H9 (cell line): ENCODE data around the gene AARS1. TPM values are rescaled to one million over a fixed set of nuclear protein-coding genes. Genes with fewer than 3 reads are reported as not detected.
"Not testable (repeated sequence)": the region's sequence is repeated elsewhere in the genome, so short reads cannot be mapped to it uniquely, and the experiment has no call there.

Experiments used
- DNase-seq: peaks from one replicate; pipeline ENCODE4 v3.0.0-alpha.2; 2017
- H2AFZ ChIP-seq: one replicate; pipeline ENCODE4 v1.6.1; 2013; ENCODE audit warnings: mild to moderate bottlenecking, low read length, control low read depth, moderate library complexity
- H2AK5ac ChIP-seq: 2 replicates; pipeline ENCODE4 v1.6.1; 2013; ENCODE audit warnings: low read length, control low read depth, mixed read lengths; ENCODE audit not compliant: insufficient read length
- H2BK120ac ChIP-seq: one replicate; pipeline ENCODE4 v1.6.1; 2013; ENCODE audit warnings: low read depth, mild to moderate bottlenecking, low read length, control low read depth, inconsistent platforms; ENCODE audit not compliant: poor library complexity, severe bottlenecking
- H2BK12ac ChIP-seq: 2 replicates; pipeline ENCODE4 v1.6.1; 2013; ENCODE audit warnings: low read length, control low read depth, mixed read lengths, low read depth; ENCODE audit not compliant: insufficient read length
- H2BK15ac ChIP-seq: 2 replicates; pipeline ENCODE4 v1.6.1; 2013; ENCODE audit warnings: low read depth, low read length, control low read depth
- H2BK20ac ChIP-seq: one replicate; pipeline ENCODE4 v1.6.1; 2013; ENCODE audit warnings: low read depth, mild to moderate bottlenecking, low read length, control low read depth, inconsistent platforms; ENCODE audit not compliant: poor library complexity, severe bottlenecking
- H2BK5ac ChIP-seq: 2 replicates; pipeline ENCODE4 v1.6.1; 2013; ENCODE audit warnings: low read length, control low read depth, mixed read lengths; ENCODE audit not compliant: insufficient read length
- H3K14ac ChIP-seq: 2 replicates; pipeline ENCODE4 v1.6.1; 2013; ENCODE audit warnings: low read length, control low read depth; ENCODE audit not compliant: insufficient read depth
- H3K18ac ChIP-seq: 2 replicates; pipeline ENCODE4 v1.6.1; 2013; ENCODE audit warnings: low read depth, mild to moderate bottlenecking, mixed read lengths, low read length, control low read depth; ENCODE audit not compliant: insufficient read length
- H3K23ac ChIP-seq: 2 replicates; pipeline ENCODE4 v1.6.1; 2013; ENCODE audit warnings: low read length, control low read depth, mixed read lengths, low read depth; ENCODE audit not compliant: insufficient read length
- H3K23me2 ChIP-seq: 2 replicates; pipeline ENCODE4 v1.6.1; 2013; ENCODE audit warnings: low read depth, mild to moderate bottlenecking, mixed read lengths, low read length, control low read depth; ENCODE audit not compliant: insufficient read length, poor library complexity, severe bottlenecking
- H3K27ac ChIP-seq: 2 replicates; pipeline ENCODE4 v1.5.1; 2013; ENCODE audit warnings: low read length, control low read depth, mixed read lengths, low read depth; ENCODE audit not compliant: insufficient read length
- H3K27me3 ChIP-seq: 2 replicates; pipeline ENCODE4 v1.6.1; 2013; ENCODE audit warnings: low read length, control low read depth, inconsistent platforms; ENCODE audit not compliant: insufficient read depth
- H3K4ac ChIP-seq: 2 replicates; pipeline ENCODE4 v1.6.1; 2013; ENCODE audit warnings: low read depth, mild to moderate bottlenecking, control low read depth, inconsistent platforms, low read length, moderate library complexity
- H3K4me1 ChIP-seq: 2 replicates; pipeline ENCODE4 v1.6.1; 2013; ENCODE audit warnings: low read length, control low read depth, inconsistent platforms; ENCODE audit not compliant: insufficient read depth
- H3K4me2 ChIP-seq: 2 replicates; pipeline ENCODE4 v1.6.1; 2013; ENCODE audit warnings: low read length, control low read depth, mixed read lengths; ENCODE audit not compliant: insufficient read length, insufficient read depth
- H3K56ac ChIP-seq: 2 replicates; pipeline ENCODE4 v1.6.1; 2013; ENCODE audit warnings: low read depth, mild to moderate bottlenecking, mixed read lengths, low read length, control low read depth; ENCODE audit not compliant: insufficient read length
- H3K79me1 ChIP-seq: 2 replicates; pipeline ENCODE4 v1.6.1; 2013; ENCODE audit warnings: low read depth, mild to moderate bottlenecking, moderate library complexity, low read length, control low read depth, inconsistent platforms; ENCODE audit not compliant: insufficient read depth, poor library complexity, severe bottlenecking
- H3K79me2 ChIP-seq: 2 replicates; pipeline ENCODE4 v1.6.1; 2013; ENCODE audit warnings: low read length, control low read depth, inconsistent platforms; ENCODE audit not compliant: insufficient read depth
- H3K9ac ChIP-seq: 2 replicates; pipeline ENCODE4 v1.6.1; 2013; ENCODE audit warnings: low read length, control low read depth, mixed read lengths; ENCODE audit not compliant: insufficient read length; ENCODE audit errors: extremely low read depth
- H3K9me3 ChIP-seq: one replicate; pipeline ENCODE4 v1.6.1; 2013; ENCODE audit warnings: low read depth, low read length, inconsistent platforms; ENCODE audit not compliant: control insufficient read depth
- H3T11ph ChIP-seq: one replicate; pipeline ENCODE4 v1.6.1; 2013; ENCODE audit warnings: mild to moderate bottlenecking, low read length, control low read depth, inconsistent platforms
- H4K20me1 ChIP-seq: one replicate; pipeline ENCODE4 v1.6.1; 2013; ENCODE audit not compliant: control insufficient read depth, insufficient read length, insufficient read depth
- H4K5ac ChIP-seq: 2 replicates; pipeline ENCODE4 v1.6.1; 2013; ENCODE audit warnings: low read depth, mild to moderate bottlenecking, mixed read lengths, low read length, control low read depth; ENCODE audit not compliant: insufficient read length
- H4K8ac ChIP-seq: replicated peaks from 2 replicates; pipeline ENCODE4 v1.6.1; 2013; ENCODE audit warnings: low read length, control low read depth, mixed read lengths, low read depth; ENCODE audit not compliant: insufficient read length
- H4K91ac ChIP-seq: 2 replicates; pipeline ENCODE4 v1.6.1; 2013; ENCODE audit warnings: low read depth, mild to moderate bottlenecking, moderate library complexity, mixed read lengths, low read length, control low read depth; ENCODE audit not compliant: insufficient read length
- H3K27ac Mint-ChIP-seq, 3 experiments: 2 replicates in 2 of 3; 3 replicates in 1 of 3; pipeline ENCODE4 v1.8.0; 2020 to 2021; ENCODE audit warnings: mixed read lengths in 3 of 3, mild to moderate bottlenecking in 1 of 3, moderate library complexity in 1 of 3
- H3K27me3 Mint-ChIP-seq: 2 replicates; pipeline ENCODE4 v1.8.0; 2021; ENCODE audit warnings: low read depth, mild to moderate bottlenecking, moderate library complexity, mixed read lengths
- H3K36me3 Mint-ChIP-seq, 3 experiments: 2 replicates in 2 of 3; 3 replicates in 1 of 3; pipeline ENCODE4 v1.8.0; 2020 to 2021; ENCODE audit warnings: low read depth in 3 of 3, mixed read lengths in 3 of 3; ENCODE audit not compliant: insufficient read depth in 1 of 3
- H3K4me1 Mint-ChIP-seq, 2 experiments: 2 replicates each; pipeline ENCODE4 v1.8.0; 2020; ENCODE audit warnings: mixed read lengths in 2 of 2
- H3K4me3 Mint-ChIP-seq, 2 experiments: 2 replicates in 1 of 2; 3 replicates in 1 of 2; pipeline ENCODE4 v1.8.0; 2020 to 2021; ENCODE audit warnings: mild to moderate bottlenecking in 2 of 2, mixed read lengths in 2 of 2, moderate library complexity in 1 of 2
- H3K9me3 Mint-ChIP-seq, 2 experiments: 2 replicates in 1 of 2; 3 replicates in 1 of 2; pipeline ENCODE4 v1.8.0; 2020; ENCODE audit warnings: mild to moderate bottlenecking in 2 of 2, mixed read lengths in 2 of 2, moderate library complexity in 1 of 2
- CTCF ChIP-seq: fragments of 200-600 bp; sonication (generic); conservative IDR thresholded peaks from 3 replicates; pipeline ENCODE4 v1.8.0; 2021; ENCODE audit warnings: antibody characterized with exemption, mild to moderate bottlenecking
- WGBS: extraction: QIAGEN DNeasy Blood & Tissue Kit; methylation state at CpG from one replicate; pipeline ENCODE4 v1.1.7; 2013; ENCODE audit warnings: missing lambda C conversion rate, low lambda C conversion rate, mixed read lengths; ENCODE audit not compliant: insufficient read length; ENCODE audit errors: extremely low coverage; 5-methylcytosine and 5-hydroxymethylcytosine counted together
- total RNA-seq: library from RNA; stranded (reverse); gene quantifications from 2 replicates; pipeline ENCODE4 v1.2.1, GENCODE V29; 2021

AARS1 gene
- total RNA-seq, 1 experiment from 2014 or later: 168 TPM

GRCh38 chr16:70290949-70291519 lies 1.7 kb upstream of the AARS1 start:
- no peak overlapping the region for H3K4me3 Mint-ChIP-seq
- no peak overlapping the region for H2AFZ ChIP-seq

GRCh38 chr16:70287304-70287971 lies 1.9 kb downstream of the AARS1 start:
- H3K4me1 ChIP-seq, H3K4me1 Mint-ChIP-seq, H2AFZ ChIP-seq, H3K27me3 Mint-ChIP-seq, H2BK120ac ChIP-seq, H3K9ac ChIP-seq, H2BK15ac ChIP-seq, H3K23me2 ChIP-seq, H3K27ac ChIP-seq, H2BK20ac ChIP-seq, H3K56ac ChIP-seq, H4K8ac ChIP-seq, H4K91ac ChIP-seq, H4K5ac ChIP-seq, H2AK5ac ChIP-seq, H2BK12ac ChIP-seq, H3T11ph ChIP-seq, H3K23ac ChIP-seq, H3K27me3 ChIP-seq, DNase-seq, H3K18ac ChIP-seq, H3K9me3 Mint-ChIP-seq, H4K20me1 ChIP-seq, H3K4ac ChIP-seq, H2BK5ac ChIP-seq, H3K14ac ChIP-seq, H3K9me3 ChIP-seq: not testable (repeated sequence)
- Mint-ChIP-seq H3K36me3 (peaks cover 34 to 44% (median 41%) of the 10 kb centered on the region in 3 experiments), H3K4me3 (peak overlapping the region; percentile 94 to 95), H3K27ac (peak overlapping the region; percentile 32 to 95 (median 90); a peak in 3 of 7 replicates)
- Histone ChIP-seq H3K4me2 (peak overlapping the region; percentile 74), H3K79me2 (peaks cover 23% of the 10 kb centered on the region; the same call in 1 of the 2 replicates), H3K79me1 (peaks cover 10% of the 10 kb centered on the region)
- no CpG with 5 or more reads among the region's 17 CpGs for WGBS

More at GRCh38 chr16:70290949-70291519, 1.7 kb upstream of the AARS1 start:
- Histone ChIP-seq H2BK120ac (no peak overlapping the region), H2BK12ac (no peak overlapping the region), H3T11ph (no peak overlapping the region), H2BK15ac (no peak overlapping the region), H3K4me2 (no peak overlapping the region), H3K14ac (no peak overlapping the region), H3K27me3 (no peaks in the 10 kb centered on the region), H3K23ac (no peak overlapping the region), H4K8ac (no peak overlapping the region), H3K79me1 (no peaks in the 10 kb centered on the region), H2AK5ac (no peak overlapping the region), H2BK5ac (no peak overlapping the region), H3K56ac (no peak overlapping the region), H3K9me3 (no peaks in the 10 kb centered on the region), H3K23me2 (peaks cover 4% of the 10 kb centered on the region), H3K4ac (no peak overlapping the region), H4K20me1 (no peaks in the 10 kb centered on the region), H3K4me1 (no peaks in the 10 kb centered on the region), H4K5ac (no peak overlapping the region), H3K9ac (no peak overlapping the region), H3K79me2 (peaks cover 14% of the 10 kb centered on the region; the same call in 1 of the 2 replicates), H3K27ac (no peak overlapping the region), H2BK20ac (no peak overlapping the region), H3K18ac (no peak overlapping the region), H4K91ac (no peak overlapping the region)
- peaks cover 8 to 12% (median 10%) of the 10 kb centered on the region in 3 experiments for H3K36me3 Mint-ChIP-seq
- no peaks in the 10 kb centered on the region; the same call in 1 of the 2 replicates for H3K27me3 Mint-ChIP-seq
- no peak overlapping the region; a peak in 1 of 7 replicates for H3K27ac Mint-ChIP-seq
- H3K4me1 Mint-ChIP-seq: peaks cover 0 to 9% of the 10 kb centered on the region in 2 experiments; a peak in 2 of 4 replicates
- no peaks in the 10 kb centered on the region for H3K9me3 Mint-ChIP-seq
- TF ChIP-seq CTCF: no peak
- no peak for DNase-seq
